ENCODE data around the gene OXLD1.
A peak's percentile ranks its signal among the peaks of the same experiment; 100 is the strongest.

OXLD1 gene

GRCh38 chr17:81687770-81688541, 21.6 kb upstream of the OXLD1 start:
- no peak for DNase-seq (ENCODE audit: low read depth)
- TF ChIP-seq, protein P1, sequence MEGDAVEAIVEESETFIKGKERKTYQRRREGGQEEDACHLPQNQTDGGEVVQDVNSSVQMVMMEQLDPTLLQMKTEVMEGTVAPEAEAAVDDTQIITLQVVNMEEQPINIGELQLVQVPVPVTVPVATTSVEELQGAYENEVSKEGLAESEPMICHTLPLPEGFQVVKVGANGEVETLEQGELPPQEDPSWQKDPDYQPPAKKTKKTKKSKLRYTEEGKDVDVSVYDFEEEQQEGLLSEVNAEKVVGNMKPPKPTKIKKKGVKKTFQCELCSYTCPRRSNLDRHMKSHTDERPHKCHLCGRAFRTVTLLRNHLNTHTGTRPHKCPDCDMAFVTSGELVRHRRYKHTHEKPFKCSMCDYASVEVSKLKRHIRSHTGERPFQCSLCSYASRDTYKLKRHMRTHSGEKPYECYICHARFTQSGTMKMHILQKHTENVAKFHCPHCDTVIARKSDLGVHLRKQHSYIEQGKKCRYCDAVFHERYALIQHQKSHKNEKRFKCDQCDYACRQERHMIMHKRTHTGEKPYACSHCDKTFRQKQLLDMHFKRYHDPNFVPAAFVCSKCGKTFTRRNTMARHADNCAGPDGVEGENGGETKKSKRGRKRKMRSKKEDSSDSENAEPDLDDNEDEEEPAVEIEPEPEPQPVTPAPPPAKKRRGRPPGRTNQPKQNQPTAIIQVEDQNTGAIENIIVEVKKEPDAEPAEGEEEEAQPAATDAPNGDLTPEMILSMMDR (conservative IDR thresholded peaks at IDR 0.05; ENCODE audit: control insufficient read depth, insufficient read depth, low read depth, low read length), result no peak
- H3K4me3 ChIP-seq (ENCODE audit: control insufficient read depth, low read depth, low read length), result no peak overlapping the region

GRCh38 chr17:81686614-81687013, 20.2 kb upstream of the OXLD1 start:
- TF ChIP-seq, protein P1 (conservative IDR thresholded peaks at IDR 0.05; ENCODE audit: control insufficient read depth, insufficient read depth, low read depth, low read length), result no peak
- H3K4me3 ChIP-seq (ENCODE audit: control insufficient read depth, low read depth, low read length), result no peak overlapping the region
- no peak for DNase-seq (ENCODE audit: low read depth)

DNA sequence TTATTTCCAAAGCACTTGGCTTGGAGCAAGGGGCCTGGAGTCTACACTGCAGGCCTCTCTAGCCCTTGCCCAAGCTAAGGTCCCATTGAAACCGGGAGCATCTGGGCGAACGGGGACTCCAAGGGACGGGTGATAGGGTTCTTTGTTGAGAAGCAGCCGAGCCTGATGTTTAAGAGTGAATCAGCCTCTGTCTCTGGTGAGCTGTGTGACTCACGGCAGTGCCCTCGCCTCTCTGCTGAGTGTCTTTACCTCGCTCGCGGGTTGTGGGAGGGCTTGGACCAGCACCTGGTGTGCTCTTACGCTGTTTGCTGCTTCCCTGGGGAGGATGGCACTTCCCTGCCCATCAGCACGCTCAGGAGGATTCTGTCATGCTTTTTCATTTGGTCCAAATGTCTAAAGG, 18.7 kb upstream of the OXLD1 start:
- DNase-seq (ENCODE audit: low read depth), result peak; percentile 87
- TF ChIP-seq, protein P1 (conservative IDR thresholded peaks at IDR 0.05; ENCODE audit: control insufficient read depth, insufficient read depth, low read depth, low read length), result no peak
- peak overlapping the region; percentile 65 for H3K4me3 ChIP-seq (ENCODE audit: control insufficient read depth, low read depth, low read length)

DNA sequence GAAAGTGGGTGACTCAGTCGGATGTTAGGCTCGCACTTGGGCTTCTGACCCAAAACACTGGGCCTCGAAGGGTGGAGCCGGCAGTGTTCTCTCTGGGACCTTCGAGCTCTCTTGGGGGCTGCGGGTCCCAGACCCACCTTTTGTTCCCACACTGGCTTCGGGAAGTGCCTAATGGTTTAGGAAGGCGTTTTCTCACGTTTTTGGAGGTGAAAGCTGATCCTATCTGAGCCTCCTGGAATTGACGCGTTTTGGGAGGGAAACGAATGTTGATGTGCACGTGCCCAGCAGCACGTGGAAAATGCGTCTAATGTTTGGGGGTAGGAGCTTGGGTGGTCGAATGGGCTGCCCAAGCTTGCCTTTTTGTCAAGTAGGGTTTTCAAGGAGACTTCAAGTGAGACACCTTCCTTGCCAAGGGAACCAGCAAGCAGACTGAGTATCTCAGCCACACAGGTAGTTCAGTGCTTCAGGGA, 18.1 kb upstream of the OXLD1 start:
- DNase-seq (ENCODE audit: low read depth), result peak; percentile 93
- peak overlapping the region; percentile 65 for H3K4me3 ChIP-seq (ENCODE audit: control insufficient read depth, low read depth, low read length)
- TF ChIP-seq, protein P1 (conservative IDR thresholded peaks at IDR 0.05; ENCODE audit: control insufficient read depth, insufficient read depth, low read depth, low read length), result no peak

DNA sequence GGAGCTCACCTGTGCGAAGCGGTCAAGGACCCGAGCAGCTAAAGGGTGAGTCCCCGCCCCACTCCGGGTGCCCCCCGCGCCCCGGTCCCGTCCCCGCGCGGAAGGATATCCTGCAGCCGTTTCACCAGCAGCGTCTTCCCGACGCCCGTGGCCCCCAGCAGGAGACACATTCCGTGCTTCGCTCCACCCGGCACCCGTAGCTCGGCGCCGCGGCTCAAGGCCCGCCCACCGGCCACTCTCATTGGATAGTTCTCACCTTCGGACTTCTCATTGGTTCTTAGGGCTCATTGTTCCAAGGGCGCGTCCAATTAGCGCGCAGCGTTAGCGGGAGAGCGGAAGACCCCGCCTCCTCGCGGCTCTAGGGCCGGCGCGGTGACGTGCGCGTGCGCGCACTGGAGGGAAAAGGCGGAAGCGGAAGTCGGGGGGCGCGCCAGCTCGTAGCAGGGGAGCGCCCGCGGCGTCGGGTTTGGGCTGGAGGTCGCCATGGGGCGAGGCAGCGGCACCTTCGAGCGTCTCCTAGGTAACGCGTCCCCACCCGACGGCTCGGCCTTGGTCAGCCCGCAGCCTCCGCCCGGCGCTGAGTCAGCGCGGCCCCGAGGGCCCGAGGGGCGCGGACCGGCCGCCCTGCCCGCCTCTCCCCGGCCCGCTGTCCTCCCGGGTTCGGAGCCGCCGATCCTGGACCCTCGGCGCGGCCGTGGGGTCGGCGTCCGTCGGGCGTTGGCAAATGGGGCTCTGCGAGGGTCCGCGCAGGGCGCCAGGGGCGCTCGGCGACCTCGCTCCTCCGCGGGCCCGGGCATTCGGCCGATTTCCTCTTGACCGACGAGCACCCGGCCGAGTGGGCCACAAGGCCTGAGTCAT, 17.4 kb upstream of the OXLD1 start, which contains the start of the genes ARL16 and HGS:
TSS of gene ARL16 (minus strand) at position 214 of the 858 bp plus-strand sequence. CDS start at position 170, 44 bp downstream.
TSS of gene HGS (plus strand) at position 428 of the 858 bp plus-strand sequence. CDS start at position 484, 56 bp downstream.
- peak; percentile 99 for DNase-seq (ENCODE audit: low read depth)
- TF ChIP-seq, protein P1 (conservative IDR thresholded peaks at IDR 0.05; ENCODE audit: control insufficient read depth, insufficient read depth, low read depth, low read length), result no peak
- H3K4me3 ChIP-seq (ENCODE audit: control insufficient read depth, low read depth, low read length), result peak within 1 kb of the TSS; percentile 86

DNA sequence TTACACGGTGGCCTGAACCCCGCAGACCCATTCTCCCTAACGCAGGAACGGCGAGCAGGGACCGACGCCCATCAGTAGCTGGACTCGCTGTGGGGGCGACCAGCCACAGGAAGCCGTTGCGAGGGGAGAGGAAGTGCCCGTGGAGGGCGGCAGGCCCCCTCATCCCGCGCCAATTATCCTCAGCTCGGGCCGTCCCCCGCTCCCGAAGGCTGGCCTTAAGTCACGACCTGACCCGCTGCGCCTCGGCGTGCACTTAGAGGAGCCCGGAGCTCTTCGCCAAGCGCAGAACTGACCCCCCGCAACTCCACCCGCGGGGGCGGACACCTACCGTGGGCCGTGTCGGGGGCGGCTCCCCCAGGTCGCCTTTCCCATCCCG, 16.8 kb upstream of the OXLD1 start:
- TF ChIP-seq, protein P1 (conservative IDR thresholded peaks at IDR 0.05; ENCODE audit: control insufficient read depth, insufficient read depth, low read depth, low read length), result no peak
- DNase-seq (ENCODE audit: low read depth), result peak; percentile 14
- H3K4me3 ChIP-seq (ENCODE audit: control insufficient read depth, low read depth, low read length), result peak overlapping the region; percentile 86

All from fibroblast of mammary gland (primary cell).